DOHH2 (cell line): ENCODE results near the gene PLAAT2.
A peak's percentile ranks its signal among the peaks of the same experiment; 100 is the strongest.

Experiments
- EZH2phosphoT487 ChIP-seq: fragments of 200-600 bp; sonication (generic); IDR thresholded peaks from 2 replicates; pipeline ENCODE4 v1.6.1; 2017; ENCODE audit warnings: borderline replicate concordance, mild to moderate bottlenecking, antibody characterized with exemption, low read length, moderate library complexity, mixed read lengths
- TF ChIP-seq, protein P1 (sequence below): fragments of 200-600 bp; sonication (generic); IDR thresholded peaks from one replicate; pipeline ENCODE4 v1.5.1; 2014; ENCODE audit warnings: antibody characterized with exemption, mild to moderate bottlenecking, low read depth, low read length; ENCODE audit not compliant: poor library complexity, severe bottlenecking

DNA sequence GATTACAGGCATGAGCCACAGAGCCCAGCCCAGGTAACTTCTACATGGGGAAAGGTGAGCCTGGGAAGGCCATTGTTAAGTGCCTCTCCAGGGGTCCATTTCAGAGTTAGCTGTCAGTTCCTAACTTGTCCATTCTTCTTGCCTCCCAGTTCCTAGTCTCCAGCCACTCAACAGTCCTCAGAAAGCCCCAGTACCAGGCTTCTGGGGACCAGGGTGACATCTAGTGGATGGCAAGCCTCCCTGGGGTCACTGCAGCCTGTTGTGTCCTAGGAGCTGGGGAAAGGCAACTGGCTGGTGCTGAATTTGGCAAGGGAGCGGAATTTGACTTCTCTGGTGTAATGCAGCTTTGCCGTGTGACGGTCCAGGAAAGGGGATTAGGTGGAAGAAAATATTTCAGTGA, 55.2 kb downstream of the PLAAT2 start:
- TF ChIP-seq, protein P1, sequence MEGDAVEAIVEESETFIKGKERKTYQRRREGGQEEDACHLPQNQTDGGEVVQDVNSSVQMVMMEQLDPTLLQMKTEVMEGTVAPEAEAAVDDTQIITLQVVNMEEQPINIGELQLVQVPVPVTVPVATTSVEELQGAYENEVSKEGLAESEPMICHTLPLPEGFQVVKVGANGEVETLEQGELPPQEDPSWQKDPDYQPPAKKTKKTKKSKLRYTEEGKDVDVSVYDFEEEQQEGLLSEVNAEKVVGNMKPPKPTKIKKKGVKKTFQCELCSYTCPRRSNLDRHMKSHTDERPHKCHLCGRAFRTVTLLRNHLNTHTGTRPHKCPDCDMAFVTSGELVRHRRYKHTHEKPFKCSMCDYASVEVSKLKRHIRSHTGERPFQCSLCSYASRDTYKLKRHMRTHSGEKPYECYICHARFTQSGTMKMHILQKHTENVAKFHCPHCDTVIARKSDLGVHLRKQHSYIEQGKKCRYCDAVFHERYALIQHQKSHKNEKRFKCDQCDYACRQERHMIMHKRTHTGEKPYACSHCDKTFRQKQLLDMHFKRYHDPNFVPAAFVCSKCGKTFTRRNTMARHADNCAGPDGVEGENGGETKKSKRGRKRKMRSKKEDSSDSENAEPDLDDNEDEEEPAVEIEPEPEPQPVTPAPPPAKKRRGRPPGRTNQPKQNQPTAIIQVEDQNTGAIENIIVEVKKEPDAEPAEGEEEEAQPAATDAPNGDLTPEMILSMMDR = peak; percentile 39
- no peak for TF ChIP-seq EZH2phosphoT487
